ENCODE measurements around the gene PSMD9. TPM values are rescaled to one million over a fixed set of nuclear protein-coding genes. Genes with fewer than 3 reads are reported as not detected.
A peak's percentile ranks its signal among the peaks of the same experiment; 100 is the strongest.

Gene PSMD9
- total RNA-seq, 2 experiments from 2014 or later: 48.6 to 50.7 TPM

- no peak for DNase-seq
- H3K27me3 Mint-ChIP-seq: no peaks in the 10 kb centered on the region
- CTCF ChIA-PET: no interaction called here
- no peak overlapping the region for H3K4me3 Mint-ChIP-seq
- H3K27ac Mint-ChIP-seq: no peak overlapping the region
- POLR2A ChIA-PET: interaction anchor here (0.9 kb wide), 1 partner anchor 36 kb away, joined by 3 read pairs; no protein-coding TSS in a partner anchor
- no peaks in the 10 kb centered on the region for H3K9me3 Mint-ChIP-seq
- peak; percentile 19 for TF ChIP-seq CTCF (IDR thresholded peaks at IDR 0.05)
- H3K4me1 Mint-ChIP-seq (ENCODE audit: low read depth): no peaks in the 10 kb centered on the region
- no peak for ATAC-seq
- intact Hi-C loops (cut with micrococcal nuclease): no loop called here
- no peaks in the 10 kb centered on the region for H3K36me3 Mint-ChIP-seq (ENCODE audit: low read depth)
Observed at GRCh38 chr12:121955258-121956237, 67.0 kb downstream of the PSMD9 start.

- Mint-ChIP-seq H3K27me3 (no peaks in the 10 kb centered on the region), H3K36me3 (ENCODE audit: low read depth) (no peaks in the 10 kb centered on the region), H3K27ac (no peak overlapping the region), H3K4me1 (ENCODE audit: low read depth) (no peaks in the 10 kb centered on the region), H3K9me3 (no peaks in the 10 kb centered on the region), H3K4me3 (no peak overlapping the region)
- CTCF ChIA-PET: no interaction called here
- intact Hi-C loops (cut with micrococcal nuclease): no loop called here
- ATAC-seq: no peak
- no peak for TF ChIP-seq CTCF (IDR thresholded peaks at IDR 0.05)
- DNase-seq: no peak
- POLR2A ChIA-PET: no interaction called here
Observed at GRCh38 chr12:121957861-121958515, 69.4 kb downstream of the PSMD9 start.

GRCh38 chr12:121958541-121959240 is 70.1 kb downstream of the PSMD9 start:
- intact Hi-C loops (cut with micrococcal nuclease): no loop called here
- H3K27me3 Mint-ChIP-seq: no peaks in the 10 kb centered on the region
- H3K4me3 Mint-ChIP-seq: no peak overlapping the region
- ATAC-seq: no peak
- POLR2A ChIA-PET: no interaction called here
- CTCF ChIA-PET: interaction anchor here (0.7 to 1.2 kb wide), 3 partner anchors 8 to 224 kb away, joined by 3 read pairs; partner anchors contain the start of gene LRRC43
- H3K27ac Mint-ChIP-seq: no peak overlapping the region
- no peaks in the 10 kb centered on the region for H3K4me1 Mint-ChIP-seq (ENCODE audit: low read depth)
- H3K9me3 Mint-ChIP-seq: no peaks in the 10 kb centered on the region
- no peak for TF ChIP-seq CTCF (IDR thresholded peaks at IDR 0.05)
- H3K36me3 Mint-ChIP-seq (ENCODE audit: low read depth): no peaks in the 10 kb centered on the region
- DNase-seq: no peak

- no peak for TF ChIP-seq CTCF (IDR thresholded peaks at IDR 0.05)
- H3K9me3 Mint-ChIP-seq: no peaks in the 10 kb centered on the region
- ChIA-PET CTCF (no interaction called here), POLR2A (no interaction called here)
- intact Hi-C loops (cut with micrococcal nuclease): no loop called here
- no peak for ATAC-seq
- H3K4me3 Mint-ChIP-seq: no peak overlapping the region
- H3K27me3 Mint-ChIP-seq: no peaks in the 10 kb centered on the region
- H3K36me3 Mint-ChIP-seq (ENCODE audit: low read depth): no peaks in the 10 kb centered on the region
- no peak overlapping the region for H3K27ac Mint-ChIP-seq
- H3K4me1 Mint-ChIP-seq (ENCODE audit: low read depth): no peaks in the 10 kb centered on the region
- DNase-seq: no peak
Observed at GRCh38 chr12:121960541-121960940, 72.0 kb downstream of the PSMD9 start.

All from activated CD8-positive, alpha-beta T cell treated with anti-CD3 and anti-CD28 coated beads for 36 hours (primary cell).